CD14-positive monocyte (primary cell): Measurements from ENCODE around the gene TINCR. TPM values are rescaled to one million over a fixed set of nuclear protein-coding genes. Genes with fewer than 3 reads are reported as not detected.

ENCODE experiments used
- DNase-seq, 3 donors: peaks; one replicate each; pipeline ENCODE4 v3.0.0-alpha.2; 2011 to 2022
- H2AFZ ChIP-seq: 2 replicates; pipeline ENCODE4 v1.6.0; 2012; ENCODE audit warnings: mild to moderate bottlenecking, low read depth, low read length, inconsistent platforms; ENCODE audit not compliant: insufficient read depth, poor library complexity, severe bottlenecking
- H3K27ac ChIP-seq, 2 donors: 1 replicate in 1 of 2; 2 replicates in 1 of 2; pipeline ENCODE4 v1.5.1; 2012 to 2013; ENCODE audit warnings: low read length in 2 of 2, control low read depth in 1 of 2, inconsistent platforms in 1 of 2, low read depth in 1 of 2, mild to moderate bottlenecking in 1 of 2
- H3K27me3 ChIP-seq, 2 donors: one replicate each; pipeline versions ENCODE4 v1.6.0 to v1.6.1; 2011 to 2013; ENCODE audit warnings: low read length in 2 of 2; ENCODE audit not compliant: control insufficient read depth in 2 of 2, insufficient read depth in 2 of 2
- H3K36me3 ChIP-seq, 2 donors: replicated peaks in 1 of 2; 1 replicate in 1 of 2; 2 replicates in 1 of 2; pipeline versions ENCODE4 v1.5.1 to v1.6.1; 2012 to 2013; ENCODE audit warnings: low read length in 2 of 2, control low read depth in 1 of 2, inconsistent platforms in 1 of 2, mild to moderate bottlenecking in 1 of 2; ENCODE audit not compliant: insufficient read depth in 2 of 2, control insufficient read depth in 1 of 2
- H3K4me1 ChIP-seq, 2 donors: 1 replicate in 1 of 2; 2 replicates in 1 of 2; pipeline versions ENCODE4 v1.5.1 to v1.6.1; 2012 to 2013; ENCODE audit warnings: low read length in 2 of 2, control low read depth in 1 of 2, inconsistent platforms in 1 of 2, mild to moderate bottlenecking in 1 of 2, moderate library complexity in 1 of 2; ENCODE audit not compliant: insufficient read depth in 2 of 2, control insufficient read depth in 1 of 2
- H3K4me2 ChIP-seq: replicated peaks from 2 replicates; pipeline ENCODE3; 2012; ENCODE audit warnings: low read length, moderate library complexity, mild to moderate bottlenecking; ENCODE audit not compliant: poor library complexity, severe bottlenecking; ENCODE audit errors: extremely low read depth
- H3K4me3 ChIP-seq, 3 experiments: fragments of 200-600 bp in 1 of 3; sonication (generic) in 1 of 3; replicated peaks in 1 of 3; 1 replicate in 2 of 3; 2 replicates in 1 of 3; pipeline ENCODE4 v1.5.1; 2011 to 2013; ENCODE audit warnings: low read length in 3 of 3, mild to moderate bottlenecking in 3 of 3, control low read depth in 2 of 3, low read depth in 2 of 3, inconsistent platforms in 1 of 3, moderate library complexity in 1 of 3
- H3K79me2 ChIP-seq: 2 replicates; pipeline ENCODE4 v1.6.0; 2012; ENCODE audit warnings: mild to moderate bottlenecking, control low read depth, inconsistent platforms, low read length, moderate library complexity; ENCODE audit not compliant: insufficient read depth
- H3K9ac ChIP-seq: 2 replicates; pipeline ENCODE4 v1.6.0; 2017; ENCODE audit warnings: low read length, mild to moderate bottlenecking; ENCODE audit not compliant: insufficient read depth, poor library complexity, severe bottlenecking
- H3K9me3 ChIP-seq, 2 donors: replicated peaks in 1 of 2; 1 replicate in 1 of 2; 2 replicates in 1 of 2; pipeline versions ENCODE4 v1.5.1 to v1.6.1; 2012 to 2013; ENCODE audit warnings: low read length in 2 of 2, control low read depth in 1 of 2; ENCODE audit not compliant: control insufficient read depth in 1 of 2, insufficient read depth in 1 of 2
- H4K20me1 ChIP-seq: 2 replicates; pipeline ENCODE4 v1.6.0; 2012; ENCODE audit warnings: mild to moderate bottlenecking, low read length, control low read depth, moderate library complexity; ENCODE audit not compliant: insufficient read depth
- H3K27ac Mint-ChIP-seq, 7 donors: one replicate each; pipeline ENCODE4 v1.8.0; 2020; ENCODE audit warnings: mild to moderate bottlenecking in 7 of 7, mixed read lengths in 7 of 7, moderate library complexity in 6 of 7, inconsistent platforms in 2 of 7
- H3K27me3 Mint-ChIP-seq, 3 donors: one replicate each; pipeline ENCODE4 v1.8.0; 2021 to 2022; ENCODE audit warnings: low read depth in 3 of 3, mild to moderate bottlenecking in 3 of 3, mixed read lengths in 3 of 3, moderate library complexity in 3 of 3, inconsistent platforms in 1 of 3
- H3K36me3 Mint-ChIP-seq, 2 donors: one replicate each; pipeline ENCODE4 v1.8.0; 2020; ENCODE audit warnings: mixed read lengths in 2 of 2, inconsistent platforms in 1 of 2, mild to moderate bottlenecking in 1 of 2
- H3K4me1 Mint-ChIP-seq: one replicate; pipeline ENCODE4 v1.8.0; 2020; ENCODE audit warnings: mild to moderate bottlenecking, mixed read lengths
- H3K4me3 Mint-ChIP-seq, 2 donors: one replicate each; pipeline ENCODE4 v1.8.0; 2020; ENCODE audit warnings: mild to moderate bottlenecking in 2 of 2, mixed read lengths in 2 of 2, moderate library complexity in 1 of 2
- H3K9me3 Mint-ChIP-seq, 7 donors: one replicate each; pipeline ENCODE4 v1.8.0; 2020 to 2022; ENCODE audit warnings: mixed read lengths in 7 of 7, mild to moderate bottlenecking in 6 of 7, moderate library complexity in 6 of 7, inconsistent platforms in 2 of 7
- WGBS: methylation state at CpG from one replicate; pipeline ENCODE4 v1.1.5; 2013; ENCODE audit warnings: missing lambda C conversion rate; ENCODE audit not compliant: insufficient coverage; 5-methylcytosine and 5-hydroxymethylcytosine counted together
- intact Hi-C, 2 donors: fragments of 100-400 bp; cut with micrococcal nuclease; formaldehyde crosslinking; loops; one replicate each; pipeline versions ENCODE4 v1.15.0 to v1.15.1; 2023
- polyA plus RNA-seq, 3 donors: library from polyadenylated mRNA; depleted of rRNA in 1 of 3; unstranded in 2 of 3; stranded (reverse) in 1 of 3; fragments of 300-500 nt in 2 of 3; fragments of >200 nt in 1 of 3; fragmentation: Illumina TruSeq in 2 of 3; gene quantifications; 1 replicate in 2 of 3; 2 replicates in 1 of 3; pipeline ENCODE4 v1.2.3, GENCODE V29; 2012 to 2021
- TF ChIP-seq, protein P1 (sequence below): fragments of 200-600 bp; IDR thresholded peaks from one replicate; pipeline ENCODE4 v1.8.0; 2022; ENCODE audit warnings: antibody characterized with exemption, mild to moderate bottlenecking

Gene TINCR
- polyA plus RNA-seq, 3 donors: 0.11 TPM; not detected in 2

GRCh38 chr19:5567970-5568407 is 236 bp upstream of the TINCR start:
- H3K9me3 ChIP-seq: peaks cover 0 to 7% of the 10 kb centered on the region in 2 donors
- H3K27ac ChIP-seq: no peak overlapping the region
- intact Hi-C loops: no loop called here
- H3K4me3 Mint-ChIP-seq: peak overlapping the region in 1 of 2 donors; percentile 77
- DNase-seq: no peak
- WGBS: 22% methylated on average over 39 of the region's 40 CpGs
- H3K4me1 ChIP-seq: no peaks in the 10 kb centered on the region
- peaks cover 0 to 16% (median 7%) of the 10 kb centered on the region in 7 donors for H3K9me3 Mint-ChIP-seq
- H4K20me1 ChIP-seq: no peaks in the 10 kb centered on the region
- no peak overlapping the region for H3K27ac Mint-ChIP-seq
- H3K36me3 ChIP-seq: no peaks in the 10 kb centered on the region
- H3K36me3 Mint-ChIP-seq: no peaks in the 10 kb centered on the region
- H3K4me3 ChIP-seq: no peak overlapping the region
- peaks cover 13 to 26% of the 10 kb centered on the region in 2 donors for H3K27me3 ChIP-seq
- no peak overlapping the region for H3K4me2 ChIP-seq
- H3K9ac ChIP-seq: no peak overlapping the region
- no peaks in the 10 kb centered on the region for H3K4me1 Mint-ChIP-seq
- H2AFZ ChIP-seq: no peak overlapping the region
- TF ChIP-seq, protein P1, sequence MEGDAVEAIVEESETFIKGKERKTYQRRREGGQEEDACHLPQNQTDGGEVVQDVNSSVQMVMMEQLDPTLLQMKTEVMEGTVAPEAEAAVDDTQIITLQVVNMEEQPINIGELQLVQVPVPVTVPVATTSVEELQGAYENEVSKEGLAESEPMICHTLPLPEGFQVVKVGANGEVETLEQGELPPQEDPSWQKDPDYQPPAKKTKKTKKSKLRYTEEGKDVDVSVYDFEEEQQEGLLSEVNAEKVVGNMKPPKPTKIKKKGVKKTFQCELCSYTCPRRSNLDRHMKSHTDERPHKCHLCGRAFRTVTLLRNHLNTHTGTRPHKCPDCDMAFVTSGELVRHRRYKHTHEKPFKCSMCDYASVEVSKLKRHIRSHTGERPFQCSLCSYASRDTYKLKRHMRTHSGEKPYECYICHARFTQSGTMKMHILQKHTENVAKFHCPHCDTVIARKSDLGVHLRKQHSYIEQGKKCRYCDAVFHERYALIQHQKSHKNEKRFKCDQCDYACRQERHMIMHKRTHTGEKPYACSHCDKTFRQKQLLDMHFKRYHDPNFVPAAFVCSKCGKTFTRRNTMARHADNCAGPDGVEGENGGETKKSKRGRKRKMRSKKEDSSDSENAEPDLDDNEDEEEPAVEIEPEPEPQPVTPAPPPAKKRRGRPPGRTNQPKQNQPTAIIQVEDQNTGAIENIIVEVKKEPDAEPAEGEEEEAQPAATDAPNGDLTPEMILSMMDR: no peak
- peaks cover 19 to 27% (median 19%) of the 10 kb centered on the region in 3 donors for H3K27me3 Mint-ChIP-seq
- H3K79me2 ChIP-seq: no peaks in the 10 kb centered on the region

DNA sequence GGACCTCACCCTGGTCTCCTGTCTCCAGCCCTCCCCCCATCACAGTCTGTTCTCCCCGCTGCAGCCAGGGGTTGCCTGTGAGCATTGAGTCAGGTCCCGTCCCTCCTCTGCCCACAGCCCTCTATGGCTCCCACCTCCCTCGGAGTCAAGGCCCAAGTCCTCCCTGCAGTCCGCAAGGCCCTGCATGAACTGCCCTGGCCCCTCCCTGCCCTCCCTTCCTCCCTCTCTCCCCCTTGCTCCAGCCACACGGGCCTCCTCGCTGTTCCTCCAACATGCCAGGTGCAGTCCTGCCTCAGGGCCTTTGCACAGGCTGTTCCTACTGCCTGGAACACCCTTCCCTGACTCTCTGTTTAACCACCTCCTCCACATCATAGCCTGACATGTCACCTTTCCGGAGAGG is 2.8 kb downstream of the TINCR start:
- H3K79me2 ChIP-seq: no peaks in the 10 kb centered on the region
- H3K27ac Mint-ChIP-seq: no peak overlapping the region
- no peaks in the 10 kb centered on the region for H3K36me3 ChIP-seq
- no peak overlapping the region for H3K9ac ChIP-seq
- H3K4me1 ChIP-seq: no peaks in the 10 kb centered on the region
- no peak overlapping the region for H3K27ac ChIP-seq
- H3K27me3 ChIP-seq: peaks cover 13 to 26% of the 10 kb centered on the region in 2 donors
- peaks cover 19 to 33% (median 20%) of the 10 kb centered on the region in 3 donors for H3K27me3 Mint-ChIP-seq
- H3K4me2 ChIP-seq: no peak overlapping the region
- H3K9me3 Mint-ChIP-seq: peaks cover 4 to 20% (median 12%) of the 10 kb centered on the region in 7 donors
- no peak overlapping the region for H3K4me3 ChIP-seq
- 80% methylated on average over 7 of the region's 7 CpGs for WGBS
- no peaks in the 10 kb centered on the region for H3K4me1 Mint-ChIP-seq
- H3K36me3 Mint-ChIP-seq: no peaks in the 10 kb centered on the region
- no peak overlapping the region for H3K4me3 Mint-ChIP-seq
- H3K9me3 ChIP-seq: peaks cover 12 to 13% of the 10 kb centered on the region in 2 donors
- intact Hi-C loops: no loop called here
- no peaks in the 10 kb centered on the region for H4K20me1 ChIP-seq
- DNase-seq: no peak
- TF ChIP-seq, protein P1: no peak
- H2AFZ ChIP-seq: no peak overlapping the region
